Measurements from ENCODE around the gene HMCN1.

DNA sequence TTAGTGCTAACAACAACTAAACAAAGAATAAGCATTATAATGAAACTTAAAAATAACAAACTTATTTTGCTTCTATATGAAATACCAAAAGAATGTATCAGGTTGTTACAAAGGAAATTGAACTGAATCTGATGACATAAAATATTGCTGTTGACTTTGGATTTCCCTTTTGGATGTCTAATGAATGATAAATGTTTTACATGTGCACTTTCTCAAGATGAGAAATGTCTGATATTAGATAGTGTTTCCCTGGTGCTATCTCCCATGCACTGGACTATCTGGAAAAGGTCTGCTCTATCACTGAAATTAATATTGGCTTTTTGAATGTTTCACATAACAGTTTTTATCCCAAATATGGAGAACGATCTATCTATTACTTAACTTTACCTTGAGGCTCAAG, 179.9 kb downstream of the HMCN1 start:
- TF ChIP-seq CTCF (IDR thresholded peaks at IDR 0.05) (no peak), POLR2A (IDR thresholded peaks at IDR 0.05) (no peak)
